Loucy (cell line): ENCODE data around the gene BMPER.

Experiments used
- EZH2phosphoT487 ChIP-seq: fragments of 200-600 bp; IDR thresholded peaks from 2 replicates; pipeline ENCODE4 v1.6.1; 2018; ENCODE audit warnings: antibody characterized with exemption, mild to moderate bottlenecking, moderate library complexity, borderline replicate concordance
- TF ChIP-seq, protein P1 (sequence below): fragments of 200-600 bp; sonication (generic); conservative IDR thresholded peaks from 2 replicates; pipeline ENCODE4 v1.5.1; 2014; ENCODE audit warnings: mild to moderate bottlenecking, antibody characterized with exemption, low read length

GRCh38 chr7:34025600-34025999, 120.3 kb downstream of the BMPER start:
- TF ChIP-seq, protein P1, sequence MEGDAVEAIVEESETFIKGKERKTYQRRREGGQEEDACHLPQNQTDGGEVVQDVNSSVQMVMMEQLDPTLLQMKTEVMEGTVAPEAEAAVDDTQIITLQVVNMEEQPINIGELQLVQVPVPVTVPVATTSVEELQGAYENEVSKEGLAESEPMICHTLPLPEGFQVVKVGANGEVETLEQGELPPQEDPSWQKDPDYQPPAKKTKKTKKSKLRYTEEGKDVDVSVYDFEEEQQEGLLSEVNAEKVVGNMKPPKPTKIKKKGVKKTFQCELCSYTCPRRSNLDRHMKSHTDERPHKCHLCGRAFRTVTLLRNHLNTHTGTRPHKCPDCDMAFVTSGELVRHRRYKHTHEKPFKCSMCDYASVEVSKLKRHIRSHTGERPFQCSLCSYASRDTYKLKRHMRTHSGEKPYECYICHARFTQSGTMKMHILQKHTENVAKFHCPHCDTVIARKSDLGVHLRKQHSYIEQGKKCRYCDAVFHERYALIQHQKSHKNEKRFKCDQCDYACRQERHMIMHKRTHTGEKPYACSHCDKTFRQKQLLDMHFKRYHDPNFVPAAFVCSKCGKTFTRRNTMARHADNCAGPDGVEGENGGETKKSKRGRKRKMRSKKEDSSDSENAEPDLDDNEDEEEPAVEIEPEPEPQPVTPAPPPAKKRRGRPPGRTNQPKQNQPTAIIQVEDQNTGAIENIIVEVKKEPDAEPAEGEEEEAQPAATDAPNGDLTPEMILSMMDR = no peak
- TF ChIP-seq EZH2phosphoT487 = no peak
